Measurements from ENCODE around the gene CD37.
"Not testable (repeated sequence)": the region's sequence is repeated elsewhere in the genome, so short reads cannot be mapped to it uniquely, and the experiment has no call there.

CD37 gene

DNA sequence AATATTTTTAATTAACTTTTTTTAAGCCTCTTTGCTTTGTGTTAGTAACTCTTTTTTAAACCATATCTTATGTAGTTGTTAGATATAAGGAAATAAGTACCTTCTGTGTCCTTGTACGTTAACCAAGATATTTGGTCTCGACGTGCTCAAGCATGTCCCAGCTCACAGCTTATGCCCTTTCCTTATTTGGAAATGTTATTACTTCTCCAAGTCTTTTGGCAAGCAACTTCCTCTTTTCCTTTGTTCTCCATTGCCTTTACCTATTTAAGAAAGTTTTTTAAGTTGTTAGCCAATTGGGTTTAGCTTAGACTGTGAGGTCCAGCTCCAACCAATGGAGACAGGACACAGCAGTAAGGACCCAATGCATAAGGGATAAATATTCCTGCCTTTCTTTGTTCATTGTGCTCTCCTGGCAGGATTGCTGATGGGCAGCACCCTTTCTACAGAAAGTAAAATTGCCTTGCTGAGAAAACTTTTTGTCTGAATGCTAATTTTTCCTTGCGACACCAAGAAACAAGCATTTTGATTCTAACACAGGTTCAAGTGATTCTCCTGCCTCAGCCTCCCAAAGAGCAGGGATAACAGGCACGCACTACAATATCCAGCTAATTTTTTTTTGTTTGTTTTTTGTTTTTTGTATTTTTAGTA lies 33.6 kb downstream of the CD37 start:
- no peak overlapping the region for H3K4me3 ChIP-seq (ENCODE audit: low read depth, low read length)
- DNase-seq (ENCODE audit: low read depth) = no peak

DNA sequence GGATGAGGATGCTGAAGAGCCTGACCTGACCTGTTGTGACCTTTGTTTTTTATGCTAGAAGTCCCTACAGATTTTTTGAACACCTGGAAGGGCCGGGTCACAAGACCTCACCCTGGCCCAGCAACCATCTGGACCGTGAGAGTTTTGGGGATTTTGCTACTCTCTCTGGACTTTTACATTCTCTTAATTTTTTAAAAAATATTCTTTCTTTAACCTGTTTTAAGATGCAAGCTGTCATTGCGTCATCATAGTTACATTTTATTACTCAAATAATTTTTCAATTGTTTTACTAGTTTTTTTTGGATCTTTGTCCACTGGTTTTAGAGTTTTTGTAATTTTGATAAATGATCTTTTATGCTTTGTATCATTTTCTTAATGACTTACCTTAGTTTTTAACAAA lies 36.0 kb downstream of the CD37 start:
- H3K4me3 ChIP-seq (ENCODE audit: low read depth, low read length) = no peak overlapping the region
- no peak for DNase-seq (ENCODE audit: low read depth)

DNA sequence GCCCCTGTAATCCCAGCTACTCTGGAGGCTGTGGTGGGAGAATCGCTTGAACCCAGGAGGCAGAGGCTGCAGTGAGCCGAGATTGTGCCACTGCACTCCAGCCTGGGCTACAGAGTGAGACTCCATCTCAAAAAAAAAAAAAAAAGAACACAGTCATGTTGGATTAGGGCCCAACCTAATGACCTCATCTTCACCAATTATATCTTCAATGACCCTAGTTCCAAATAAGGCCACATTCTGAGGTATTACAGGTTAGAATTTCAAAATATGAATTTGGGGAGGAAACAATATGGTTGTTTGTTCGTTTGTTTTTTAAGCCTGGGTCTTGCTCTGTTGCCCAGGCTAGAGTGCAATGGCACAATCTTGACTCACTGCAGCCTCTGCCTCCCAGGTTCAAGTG lies 38.0 kb downstream of the CD37 start:
- not testable (repeated sequence) for H3K4me3 ChIP-seq (ENCODE audit: low read depth, low read length); DNase-seq (ENCODE audit: low read depth)

DNA sequence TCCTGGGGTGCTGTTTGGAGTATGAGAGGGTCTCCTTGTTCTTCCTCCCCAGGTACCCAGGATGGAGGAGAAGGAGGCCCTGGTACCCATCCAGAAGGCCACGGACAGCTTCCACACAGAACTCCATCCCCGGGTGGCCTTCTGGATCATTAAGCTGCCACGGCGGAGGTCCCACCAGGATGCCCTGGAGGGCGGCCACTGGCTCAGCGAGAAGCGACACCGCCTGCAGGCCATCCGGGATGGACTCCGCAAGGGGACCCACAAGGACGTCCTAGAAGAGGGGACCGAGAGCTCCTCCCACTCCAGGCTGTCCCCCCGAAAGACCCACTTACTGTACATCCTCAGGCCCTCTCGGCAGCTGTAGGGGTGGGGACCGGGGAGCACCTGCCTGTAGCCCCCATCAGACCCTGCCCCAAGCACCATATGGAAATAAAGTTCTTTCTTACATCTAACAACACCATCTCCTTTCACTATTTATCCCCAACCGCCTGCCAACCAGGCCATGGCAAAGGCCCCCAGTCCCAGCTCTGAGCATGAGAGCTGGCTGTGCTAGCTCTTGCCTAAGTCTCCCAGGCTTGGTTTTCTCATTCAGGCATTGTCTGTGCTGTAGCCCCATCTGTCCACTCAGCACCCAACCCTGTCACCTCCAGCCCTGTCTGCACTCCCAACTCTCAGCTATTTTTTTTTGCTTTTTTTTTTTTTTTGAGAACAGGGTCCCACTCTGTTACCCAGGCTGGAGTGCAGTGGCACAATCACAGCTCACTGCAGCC lies 39.6 kb downstream of the CD37 start:
- DNase-seq (ENCODE audit: low read depth) = no peak
- no peak overlapping the region for H3K4me3 ChIP-seq (ENCODE audit: low read depth, low read length)

DNA sequence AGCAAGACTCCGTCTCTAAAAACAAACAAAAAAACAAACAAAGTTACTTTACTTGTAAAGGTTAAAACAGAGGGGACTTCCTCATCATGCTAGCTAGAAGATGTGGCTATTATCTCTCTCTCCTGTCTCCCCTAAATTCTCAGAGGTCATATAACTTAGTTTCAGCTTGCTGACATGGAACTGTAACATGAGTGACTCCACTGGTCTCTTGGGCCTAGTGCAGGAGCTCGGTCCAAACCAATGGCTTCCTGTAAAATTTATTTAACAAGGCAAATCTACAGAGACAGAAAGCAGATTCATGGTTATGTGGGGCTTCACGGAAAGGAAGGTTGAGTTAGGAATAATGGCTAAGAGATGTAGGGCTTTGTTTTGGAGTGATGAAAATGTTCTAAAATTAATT lies 43.3 kb downstream of the CD37 start:
- no peak overlapping the region for H3K4me3 ChIP-seq (ENCODE audit: low read depth, low read length)
- no peak for DNase-seq (ENCODE audit: low read depth)

DNA sequence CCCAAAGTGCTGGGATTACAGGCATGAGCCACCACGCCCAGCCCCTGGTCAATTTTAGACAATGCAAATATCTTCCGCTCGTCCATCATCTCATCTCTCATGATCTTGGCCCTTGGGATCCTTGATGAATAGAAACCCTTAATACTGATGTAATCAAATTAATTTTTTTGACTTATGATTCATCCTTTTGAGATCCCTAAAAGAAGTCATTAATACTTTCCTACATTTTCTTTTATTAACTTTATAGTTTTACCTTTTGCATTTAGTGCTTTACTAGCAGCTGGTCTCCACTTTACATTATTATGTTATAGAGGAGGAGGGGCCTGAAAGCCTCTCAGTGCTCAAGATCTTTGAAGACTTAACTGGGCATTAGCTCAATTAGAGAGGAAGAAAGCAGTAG lies 45.2 kb downstream of the CD37 start:
- no peak overlapping the region for H3K4me3 ChIP-seq (ENCODE audit: low read depth, low read length)
- no peak for DNase-seq (ENCODE audit: low read depth)

DNA sequence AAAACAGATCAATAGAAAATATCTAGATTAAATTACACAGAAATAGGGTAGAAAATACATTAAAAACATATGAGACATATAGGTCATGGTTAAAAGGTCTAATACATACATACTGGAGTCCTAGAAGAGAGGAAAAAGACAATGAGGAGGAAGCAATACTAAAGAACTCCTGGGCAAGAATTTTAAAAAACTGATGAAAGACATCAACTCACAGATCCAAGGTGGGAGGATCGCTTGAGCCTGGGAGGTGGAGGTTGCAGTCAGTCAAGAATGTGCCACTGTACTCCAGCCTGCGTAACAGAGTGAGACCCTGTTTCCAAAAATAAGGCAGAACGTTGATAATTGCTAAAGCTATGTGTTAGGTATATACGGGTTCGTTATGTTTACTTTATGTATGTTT lies 47.4 kb downstream of the CD37 start:
- H3K4me3 ChIP-seq (ENCODE audit: low read depth, low read length) = no peak overlapping the region
- DNase-seq (ENCODE audit: low read depth) = no peak

DNA sequence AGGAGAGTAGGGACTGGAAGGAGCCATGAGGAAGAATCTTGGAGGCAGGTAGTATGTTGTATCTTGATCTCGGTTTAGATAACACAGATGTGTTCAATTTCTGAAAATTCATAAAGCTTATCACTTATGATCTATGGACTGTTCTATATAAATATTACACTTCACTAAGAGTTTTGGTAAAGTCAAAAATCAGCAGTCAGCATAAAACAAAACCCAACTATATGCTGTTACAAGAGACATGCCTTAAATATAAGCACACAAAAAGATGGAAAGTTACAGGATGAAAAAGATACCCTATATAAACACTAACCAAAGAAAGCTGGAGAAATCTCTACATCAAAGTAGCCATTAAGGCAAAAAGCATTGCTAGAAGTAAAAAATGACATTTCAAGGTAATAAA lies 48.4 kb downstream of the CD37 start:
- H3K4me3 ChIP-seq (ENCODE audit: low read depth, low read length) = no peak overlapping the region

DNA sequence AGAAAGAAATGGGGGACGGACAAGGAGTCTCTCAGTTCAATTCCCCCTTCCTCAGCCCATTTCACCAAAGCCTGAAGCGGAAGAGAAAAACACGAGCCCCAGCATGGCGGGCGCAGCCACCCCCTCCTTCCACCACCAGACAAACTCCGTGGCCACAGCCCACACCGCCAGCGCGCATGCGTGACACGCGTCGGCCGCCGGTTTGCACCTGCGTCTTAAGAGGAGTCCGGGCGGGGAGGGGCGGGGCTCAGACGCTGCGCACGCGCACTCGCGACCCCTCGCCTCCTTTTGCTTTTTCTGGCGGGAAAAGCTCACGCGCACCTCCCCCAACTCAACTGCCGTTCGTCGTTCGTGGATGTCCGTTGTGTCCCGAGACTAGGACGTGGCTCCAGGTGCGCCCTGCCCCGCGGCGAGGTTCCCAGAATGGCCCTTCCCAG lies 52.7 kb downstream of the CD37 start, which contains the start of gene KASH5:
Gene KASH5, plus strand, starts transcription at position 314 of the 437 bp plus-strand sequence. CDS start 2,635 bp downstream, outside the sequence.
- DNase-seq (ENCODE audit: low read depth) = no peak
- H3K4me3 ChIP-seq (ENCODE audit: low read depth, low read length) = no peak within 1 kb of the TSS

More for the DNA sequence above, 48.4 kb downstream of the CD37 start:
- DNase-seq (ENCODE audit: low read depth) = no peak

DNA sequence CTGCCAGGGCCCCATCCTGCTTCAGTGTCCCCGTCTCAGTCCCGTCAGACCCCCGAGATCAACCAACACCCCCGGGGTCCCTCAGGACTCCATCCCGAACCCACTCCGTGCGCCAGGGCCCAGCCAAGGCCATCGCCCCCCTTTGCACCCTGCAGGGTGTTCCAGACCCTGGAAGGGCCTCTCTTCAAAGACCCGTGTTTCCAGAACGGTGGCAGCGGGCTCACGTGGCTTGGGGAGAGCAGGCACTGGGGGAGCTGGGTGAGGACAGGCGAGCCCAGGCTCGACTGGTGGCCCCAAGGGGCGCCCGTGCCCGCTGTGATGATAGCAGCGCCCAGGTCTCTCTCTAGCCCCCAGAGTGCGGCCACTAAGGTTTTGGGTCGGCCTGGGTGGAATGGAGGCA lies 54.2 kb downstream of the CD37 start:
- H3K4me3 ChIP-seq (ENCODE audit: low read depth, low read length) = no peak overlapping the region
- DNase-seq (ENCODE audit: low read depth) = no peak

Data from skeletal muscle cell (primary cell).